AG09309 (cell line): ENCODE data around the gene PDE12.

Experiments
- DNase-seq: peaks from one replicate; pipeline ENCODE4 v3.0.0-alpha.2; 2010; ENCODE audit warnings: low read depth
- H3K4me3 ChIP-seq: 2 replicates; pipeline ENCODE4 v1.5.1; 2011; ENCODE audit warnings: mild to moderate bottlenecking, low read depth, low read length, moderate library complexity; ENCODE audit not compliant: control insufficient read depth
- CTCF ChIP-seq: IDR thresholded peaks from 2 replicates; pipeline ENCODE4 v1.5.1; 2011; ENCODE audit warnings: mild to moderate bottlenecking, low read depth, low read length, inconsistent platforms; ENCODE audit not compliant: insufficient read depth, control insufficient read depth; ENCODE audit errors: missing control alignments

PDE12 gene

GRCh38 chr3:57569859-57570450 is 13.9 kb downstream of the PDE12 start:
- DNase-seq = no peak
- TF ChIP-seq CTCF = no peak
- no peak overlapping the region for H3K4me3 ChIP-seq

GRCh38 chr3:57570878-57571277 is 14.8 kb downstream of the PDE12 start:
- no peak for DNase-seq
- H3K4me3 ChIP-seq = no peak overlapping the region
- TF ChIP-seq CTCF = no peak

- no peak overlapping the region for H3K4me3 ChIP-seq
- TF ChIP-seq CTCF = no peak
- DNase-seq = no peak
These were observed 16.0 kb downstream of the PDE12 start for GRCh38 chr3:57572096-57572495.

- no peak overlapping the region for H3K4me3 ChIP-seq
- DNase-seq = no peak
- TF ChIP-seq CTCF = no peak
These were observed 20.0 kb downstream of the PDE12 start for GRCh38 chr3:57575966-57576626.

GRCh38 chr3:57577801-57578200 is 21.7 kb downstream of the PDE12 start:
- H3K4me3 ChIP-seq = no peak overlapping the region
- no peak for TF ChIP-seq CTCF
- no peak for DNase-seq

- DNase-seq = no peak
- H3K4me3 ChIP-seq = no peak overlapping the region
- TF ChIP-seq CTCF = no peak
These were observed 26.5 kb downstream of the PDE12 start for GRCh38 chr3:57582474-57583168.
